ENCODE data around the gene PDE8A.

- TF ChIP-seq POLR2AphosphoS5 (IDR thresholded peaks at IDR 0.05) (no peak), CTCF (IDR thresholded peaks at IDR 0.05) (no peak), POLR2A (IDR thresholded peaks at IDR 0.05) (no peak)
Measured at GRCh38 chr15:85030301-85030929, 48.8 kb downstream of the PDE8A start.

Measured in breast epithelium (tissue), 3 donors.